Effector CD4-positive, alpha-beta T cell (primary cell): ENCODE data around the gene SIAH3.

Source experiments
- DNase-seq: peaks from one replicate; pipeline ENCODE4 v3.0.0-alpha.2; 2020

Gene SIAH3

DNA sequence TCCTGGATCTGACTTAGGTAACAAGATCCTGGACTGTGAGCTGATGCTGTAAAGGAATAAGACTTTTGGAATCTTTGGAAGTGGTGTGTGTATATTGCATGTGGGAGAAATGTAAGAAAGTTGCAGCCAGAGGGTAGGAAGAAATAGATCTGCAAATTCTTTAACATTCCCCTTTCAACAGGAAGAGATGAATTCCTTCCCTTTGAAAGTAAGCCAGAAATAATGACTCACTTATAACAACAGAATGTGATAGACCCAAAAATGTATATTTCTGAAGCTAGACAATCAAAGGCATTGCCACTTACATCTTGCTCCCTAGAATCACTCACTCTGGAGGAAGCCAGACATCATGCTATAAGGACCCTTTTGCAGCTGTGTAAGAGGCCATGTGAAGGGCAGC lies 9.8 kb upstream of the SIAH3 start:
- DNase-seq = no peak

DNA sequence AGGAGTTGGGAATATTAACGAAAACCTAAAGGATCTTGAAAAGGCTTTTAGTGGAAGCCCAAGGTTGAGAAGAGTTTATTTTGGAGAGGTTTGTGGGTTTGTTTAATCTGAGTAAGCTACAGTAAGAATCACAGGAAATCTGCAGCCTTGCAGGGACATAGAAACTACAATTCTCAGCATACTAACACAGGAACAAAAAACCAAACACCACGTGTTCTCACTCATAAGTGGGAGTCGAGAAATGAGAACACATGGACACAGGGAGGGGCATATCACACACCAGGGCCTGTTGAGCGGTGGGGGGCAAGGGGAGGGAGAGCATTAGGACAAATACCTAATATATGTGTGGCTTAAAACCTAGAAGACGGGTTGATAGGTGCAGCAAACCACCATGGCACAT lies 8.7 kb upstream of the SIAH3 start:
- no peak for DNase-seq

DNA sequence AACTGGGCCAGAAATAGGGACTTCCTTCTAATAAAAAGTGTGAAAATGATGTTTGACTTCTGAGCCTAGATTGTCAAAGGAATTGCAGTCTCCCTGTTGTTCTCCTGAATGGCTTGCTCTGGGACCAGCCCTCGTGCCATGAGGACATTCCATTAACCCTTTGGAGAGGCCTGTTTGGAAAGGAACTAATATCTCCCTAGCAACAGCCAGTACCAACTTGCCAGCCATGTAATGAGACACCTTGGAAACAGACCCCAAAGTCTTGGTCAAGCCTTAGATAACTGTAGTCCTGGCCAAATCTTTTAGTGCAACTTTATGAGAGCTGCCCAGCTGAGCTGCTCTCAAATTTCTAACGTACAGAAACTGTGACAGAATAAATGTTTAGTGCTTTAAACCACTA lies 8.2 kb upstream of the SIAH3 start:
- no peak for DNase-seq

DNA sequence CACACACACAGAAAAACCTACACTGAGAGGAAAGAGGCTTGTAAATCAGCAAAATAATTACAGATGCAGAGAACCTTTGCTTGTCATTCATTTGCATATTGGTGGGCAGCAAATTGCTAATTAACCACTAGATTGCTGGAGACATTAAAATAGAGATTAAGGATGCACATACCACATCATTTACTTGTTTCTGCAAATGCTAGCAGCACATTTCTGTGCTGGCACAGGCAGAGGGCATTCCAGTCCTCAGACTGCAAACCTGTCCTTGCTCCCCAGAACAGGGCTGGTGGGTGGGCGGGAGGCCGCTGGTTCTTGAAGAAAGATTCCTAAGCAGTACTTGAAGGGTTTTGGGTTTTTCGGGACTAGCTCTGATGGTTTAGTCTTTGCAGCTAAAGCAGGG lies 941 bp upstream of the SIAH3 start:
- DNase-seq = no peak

DNA sequence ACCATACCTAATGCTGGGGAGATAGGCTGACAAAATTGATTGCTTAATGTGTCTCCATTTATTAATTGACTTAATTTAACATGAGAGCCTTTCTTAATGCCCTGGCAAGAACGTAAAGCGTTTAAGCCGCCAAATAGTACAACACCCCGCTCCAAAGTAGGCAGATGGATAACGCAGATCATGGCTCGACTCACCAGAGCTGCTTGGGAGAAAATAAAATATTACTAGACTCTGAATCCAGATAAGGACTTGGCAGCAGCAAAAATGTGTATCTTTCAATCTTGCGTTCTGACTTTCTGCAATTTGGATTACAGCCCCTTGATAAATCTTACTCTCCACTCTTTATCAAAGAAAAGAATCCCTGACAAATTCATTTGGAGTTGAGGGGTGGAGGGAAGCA lies 403 bp upstream of the SIAH3 start:
- no peak for DNase-seq

DNA sequence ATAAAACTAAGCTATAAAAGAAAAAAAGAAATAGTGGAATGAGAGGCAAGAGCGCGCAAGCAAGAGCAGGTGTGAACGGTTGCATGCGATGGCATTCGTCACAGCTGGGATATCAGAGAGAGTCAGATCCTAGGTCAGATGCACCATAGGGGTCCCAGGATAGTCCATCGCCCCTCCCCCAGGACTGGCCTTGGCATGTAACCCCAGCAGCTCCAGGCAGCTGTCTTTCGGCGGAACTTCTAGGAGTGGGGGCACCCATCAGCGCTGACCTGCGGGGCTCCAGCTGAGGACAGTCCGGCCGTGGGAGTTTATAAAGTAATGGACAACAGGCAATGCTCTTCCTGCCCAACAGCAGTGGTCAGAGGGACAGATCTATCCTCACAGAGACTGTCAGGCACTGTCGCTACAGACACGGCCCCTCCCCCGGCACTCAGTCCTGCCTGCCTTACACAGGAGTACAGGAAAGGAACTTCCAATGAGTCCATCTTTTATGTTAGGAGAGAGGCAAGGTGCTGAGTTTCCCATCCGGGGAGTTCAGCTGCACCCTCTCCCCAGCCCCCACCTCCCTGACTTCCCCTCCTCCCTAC lies 1.4 kb downstream of the SIAH3 start:
- no peak for DNase-seq

DNA sequence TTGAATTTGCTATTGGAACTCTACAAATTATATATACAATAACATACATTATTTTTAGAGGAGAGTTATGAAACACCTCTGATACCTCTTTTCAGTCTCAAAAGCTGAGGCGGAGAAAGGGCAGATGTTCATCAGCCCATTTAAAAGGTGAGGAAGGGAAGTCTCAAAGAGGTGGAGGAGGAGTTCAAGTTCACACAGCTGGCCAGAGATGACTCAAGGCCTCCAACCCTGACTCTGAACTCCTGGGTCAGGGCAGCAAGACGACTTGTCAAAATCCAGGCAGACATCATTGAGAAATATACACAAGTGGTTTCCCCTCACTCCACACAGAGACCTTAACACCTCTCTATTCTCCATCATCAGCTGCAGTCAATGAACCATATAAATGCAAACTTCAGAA lies 2.1 kb downstream of the SIAH3 start:
- DNase-seq = no peak

DNA sequence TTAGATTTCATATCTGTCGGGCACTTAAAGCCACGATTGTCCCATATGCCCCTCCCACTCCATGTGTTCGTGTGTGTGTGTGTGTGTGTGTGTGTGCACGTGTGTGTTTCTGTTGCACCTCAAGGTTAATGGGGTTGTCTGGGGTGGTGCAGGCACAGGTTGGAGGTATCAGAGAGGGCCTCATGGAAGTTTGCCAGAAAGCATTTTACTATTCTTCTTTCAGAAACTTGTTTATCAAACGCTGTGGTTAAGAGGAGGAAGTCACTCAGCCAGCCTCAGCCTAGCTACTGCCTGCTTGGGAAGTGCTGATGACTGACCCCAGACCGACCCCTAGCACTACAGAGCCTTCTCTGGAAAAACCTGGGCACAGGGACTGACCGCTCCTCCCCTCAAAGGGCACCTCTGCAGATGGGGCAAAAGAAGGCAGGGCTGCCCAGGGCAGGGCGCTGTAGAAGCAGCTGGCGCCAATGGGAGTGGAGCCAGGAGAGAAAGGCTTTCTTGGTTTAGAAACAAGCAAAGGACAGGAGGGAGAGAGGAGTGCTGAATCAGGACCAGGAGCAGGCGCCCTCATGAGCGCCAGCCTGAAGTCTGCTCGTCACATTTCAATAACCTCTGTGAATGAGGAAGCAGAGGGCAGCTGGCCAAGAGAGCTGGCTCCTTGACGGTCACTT lies 3.9 kb downstream of the SIAH3 start:
- DNase-seq = no peak

DNA sequence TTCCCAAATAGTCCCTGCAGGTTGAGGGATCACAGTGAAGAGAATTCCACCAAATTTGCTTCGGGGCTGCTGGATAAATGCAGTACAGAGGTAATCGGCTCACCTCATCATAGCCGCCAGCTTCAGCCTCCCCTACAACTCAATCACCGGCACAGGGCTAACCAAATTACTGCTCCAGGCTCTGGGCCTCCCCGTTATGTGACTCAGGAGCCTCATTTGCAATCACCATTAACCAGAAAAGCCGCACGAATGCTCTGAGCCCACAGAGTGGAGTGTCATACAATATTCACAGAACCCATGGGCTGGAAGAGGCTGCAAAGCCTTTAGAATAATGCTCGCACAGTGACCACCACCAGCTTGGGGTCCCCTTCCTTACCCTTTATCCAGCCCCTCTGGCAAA lies 4.9 kb downstream of the SIAH3 start:
- DNase-seq = no peak

DNA sequence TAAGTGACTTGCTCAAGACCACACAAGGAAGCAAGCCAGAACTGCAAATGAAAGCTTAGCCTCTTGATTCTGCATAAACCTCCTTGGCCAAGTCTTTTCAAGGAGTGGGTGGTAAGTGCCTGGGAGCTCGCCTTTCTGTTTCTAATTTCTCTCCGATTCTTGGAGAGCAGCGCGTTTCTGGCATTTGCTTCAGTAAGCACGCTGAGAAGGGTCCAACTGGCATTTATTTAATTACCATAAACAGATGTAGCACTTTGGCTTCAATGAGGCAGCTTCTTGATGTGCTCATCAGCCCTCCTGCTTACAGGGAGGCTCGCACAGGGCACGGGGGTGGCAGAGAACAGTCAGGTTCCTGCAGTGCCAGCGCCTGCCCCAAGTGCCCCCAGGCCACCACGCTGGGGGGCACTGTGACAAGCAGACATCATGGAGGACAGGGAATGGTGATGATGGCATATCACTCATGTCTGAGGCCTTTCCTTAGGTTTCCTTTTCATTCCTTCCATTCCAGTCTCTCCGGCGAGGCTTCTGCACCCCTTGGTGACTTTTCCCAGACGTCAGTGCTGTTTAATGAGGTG lies 13.3 kb downstream of the SIAH3 start:
- no peak for DNase-seq

DNA sequence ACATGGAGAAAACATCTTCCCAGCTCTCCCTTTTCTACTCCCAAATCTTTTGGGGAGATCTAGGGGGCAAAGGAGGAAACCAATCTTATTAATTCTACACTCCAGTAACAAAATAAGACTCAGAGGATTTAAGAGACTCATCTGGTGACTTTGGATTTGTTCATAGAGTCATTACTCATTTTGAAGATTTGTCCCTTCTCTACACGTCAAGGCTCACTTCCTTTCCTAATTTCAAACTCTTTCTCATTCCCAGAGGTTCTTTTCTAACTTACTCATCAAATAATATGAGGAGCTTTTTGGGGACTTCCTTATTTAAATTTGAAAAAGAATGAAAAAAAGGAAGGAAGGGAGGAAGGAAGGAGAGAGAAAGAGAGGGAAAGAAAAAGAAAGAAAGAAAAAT lies 14.4 kb downstream of the SIAH3 start:
- no peak for DNase-seq

DNA sequence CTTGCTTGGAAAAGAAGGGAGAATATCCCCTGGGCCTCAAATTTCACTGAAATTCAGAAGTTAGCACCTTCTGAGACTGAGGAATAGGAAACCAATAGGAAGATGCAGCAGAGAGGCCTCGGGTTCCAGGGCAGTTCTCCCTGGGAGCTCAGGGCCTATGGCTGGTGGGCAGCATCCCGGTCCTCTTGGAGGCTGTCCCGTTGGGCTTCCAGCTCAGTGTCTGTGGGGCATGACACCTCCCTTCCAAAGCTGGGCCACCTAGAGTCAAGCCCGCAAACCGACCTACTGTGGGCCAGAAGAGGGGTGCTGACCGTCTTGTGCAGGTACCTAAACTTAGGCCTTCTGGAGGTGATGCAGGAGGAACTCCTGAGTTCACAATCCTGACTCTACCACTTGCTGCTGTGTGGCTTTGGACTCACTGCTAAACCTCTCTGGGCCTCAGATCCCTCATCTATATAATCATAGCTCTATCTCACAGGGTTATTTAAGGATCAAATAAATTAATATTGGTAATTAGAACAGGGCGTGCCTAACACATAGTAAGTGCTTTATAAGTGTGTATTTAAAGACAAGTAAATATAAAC lies 17.1 kb downstream of the SIAH3 start:
- no peak for DNase-seq

DNA sequence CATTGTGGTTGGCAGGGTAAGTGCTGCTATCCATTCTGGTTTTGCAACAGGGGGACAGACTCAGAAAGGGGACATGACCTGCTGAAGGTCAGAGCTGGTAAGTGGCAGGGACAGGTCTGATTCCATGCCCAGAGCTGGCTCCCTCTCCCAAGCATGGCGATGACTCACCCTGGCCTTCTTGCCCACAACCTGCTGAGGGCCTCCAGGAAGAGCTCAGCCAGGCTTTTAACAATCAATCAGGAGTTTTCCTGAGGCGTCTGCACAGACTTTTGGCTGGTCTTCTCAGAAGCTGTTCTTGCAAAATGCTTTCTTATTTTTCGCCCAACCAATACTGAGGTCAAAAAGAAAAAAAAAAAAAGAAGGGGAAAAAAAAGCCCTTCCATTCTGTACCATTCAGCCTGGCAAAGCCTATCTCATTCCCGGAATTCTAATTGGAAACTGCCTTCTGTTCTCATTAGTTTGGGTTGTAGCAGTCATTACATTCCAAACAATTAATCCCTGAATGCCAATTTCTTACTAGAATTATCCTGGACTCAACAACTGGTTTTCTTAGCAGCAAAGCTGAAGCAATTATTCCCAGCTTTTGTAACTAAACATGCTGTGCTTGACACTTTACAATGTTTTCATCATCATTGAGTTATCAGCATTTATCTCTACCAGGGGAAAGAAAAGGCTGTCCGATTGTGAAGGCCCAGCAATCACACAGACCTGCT lies 17.7 kb downstream of the SIAH3 start:
- no peak for DNase-seq

DNA sequence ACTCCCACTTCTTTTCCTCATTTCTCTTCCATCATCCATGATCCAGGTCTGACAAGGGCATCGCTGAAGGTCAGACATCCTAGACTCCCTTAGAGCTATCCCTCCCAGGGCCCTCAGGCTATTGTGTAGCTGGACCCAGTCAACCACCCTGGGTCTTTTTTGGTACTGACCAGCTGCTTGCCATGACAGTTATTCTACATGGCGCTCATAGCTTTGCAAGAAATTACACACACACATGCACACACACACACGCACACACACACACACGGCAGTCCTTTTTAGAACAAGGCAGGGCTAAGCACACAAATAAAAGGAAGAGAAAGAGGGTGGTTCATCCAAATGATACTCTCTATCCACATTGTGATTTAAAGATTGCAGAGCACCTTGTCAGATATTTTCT lies 18.3 kb downstream of the SIAH3 start:
- no peak for DNase-seq

DNA sequence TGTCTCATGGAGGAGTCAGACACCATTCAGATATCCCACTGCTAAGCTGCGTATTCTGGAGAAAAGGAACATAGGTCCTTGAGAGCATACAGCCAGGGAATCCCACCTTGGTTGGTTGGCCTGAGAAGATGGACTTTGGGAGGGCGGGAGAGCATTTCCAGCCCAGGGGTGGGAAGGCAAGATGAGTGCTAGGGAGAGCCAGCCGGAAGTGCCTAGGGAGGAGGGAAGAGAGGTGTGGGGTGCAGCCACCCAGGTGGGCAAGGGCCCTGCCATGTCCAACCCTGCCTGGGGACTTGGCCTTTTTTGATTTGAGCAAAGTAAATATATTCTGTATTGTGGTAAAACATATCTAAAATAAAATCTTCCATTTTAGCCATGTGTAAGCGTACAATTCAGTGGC lies 19.7 kb downstream of the SIAH3 start:
- DNase-seq = no peak

DNA sequence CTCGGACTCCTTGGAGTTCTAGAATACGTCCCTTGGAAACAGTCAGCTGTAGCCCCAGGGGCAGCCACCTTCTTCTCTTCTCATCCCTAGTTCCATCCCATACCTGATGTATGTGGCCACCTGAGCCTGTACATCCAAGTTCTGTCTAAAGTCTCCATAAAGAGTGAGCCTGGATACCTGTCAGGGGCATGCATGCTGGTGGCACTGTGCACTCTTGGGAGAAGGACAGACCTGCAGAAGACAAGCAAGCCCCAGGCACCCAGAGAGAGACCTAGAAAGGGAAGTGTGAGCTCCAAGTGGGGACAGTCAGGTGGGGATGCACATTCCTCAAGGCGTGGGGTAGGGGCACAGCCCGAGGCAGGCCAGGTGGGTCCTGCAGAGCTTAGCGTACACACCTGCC lies 21.4 kb downstream of the SIAH3 start:
- no peak for DNase-seq

DNA sequence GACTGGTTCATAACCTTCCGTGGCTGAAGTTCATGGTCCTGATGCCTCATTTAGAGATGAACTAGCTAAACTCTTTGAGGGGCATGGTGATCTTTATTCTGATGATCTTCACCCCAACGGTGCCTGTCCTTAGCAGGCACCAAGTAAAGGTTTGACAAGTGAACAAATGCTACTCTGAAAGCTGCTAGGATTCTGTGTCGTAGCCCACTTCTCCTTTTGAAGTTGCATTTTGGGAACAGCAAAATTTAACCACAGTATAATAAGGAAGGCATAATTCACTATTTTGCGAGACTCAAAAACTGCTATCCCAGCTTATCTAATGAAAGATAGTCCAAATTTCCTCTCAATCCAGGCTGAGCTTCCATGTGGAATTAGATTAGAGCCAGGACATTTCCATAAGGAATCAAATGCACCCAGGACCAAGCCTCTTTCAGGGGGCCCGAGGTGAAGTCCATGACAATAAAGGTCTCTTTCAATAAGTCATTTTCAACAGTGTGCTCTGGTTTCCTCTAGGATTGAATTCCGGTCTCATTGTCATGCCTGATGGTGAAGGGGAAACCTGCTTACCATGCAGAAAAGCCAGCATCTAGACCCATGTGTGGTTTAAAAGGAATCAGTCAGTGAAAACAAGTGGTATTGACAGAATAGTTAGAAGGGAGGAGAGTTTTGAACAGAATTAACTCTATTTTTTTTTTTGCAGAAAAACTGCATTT lies 23.1 kb downstream of the SIAH3 start:
- DNase-seq = no peak

DNA sequence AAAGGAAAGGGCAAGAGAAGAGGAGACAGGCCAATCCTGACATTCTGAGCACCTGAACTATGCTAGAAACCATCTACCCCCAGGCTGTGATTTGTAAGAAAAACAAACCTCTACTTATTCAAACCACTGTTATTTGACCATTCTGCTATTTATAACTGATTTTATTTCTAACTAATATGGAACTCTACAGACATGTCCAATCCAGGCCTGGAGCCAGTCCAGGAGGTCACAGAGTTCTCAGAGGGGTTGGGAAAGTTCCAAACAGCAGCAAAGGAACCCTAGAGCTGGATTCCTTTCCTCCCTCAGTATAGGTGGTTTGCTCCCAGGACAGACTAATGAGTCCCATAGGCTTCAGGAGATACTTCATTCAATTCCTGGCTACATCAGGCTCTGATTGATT lies 24.2 kb downstream of the SIAH3 start:
- no peak for DNase-seq

DNA sequence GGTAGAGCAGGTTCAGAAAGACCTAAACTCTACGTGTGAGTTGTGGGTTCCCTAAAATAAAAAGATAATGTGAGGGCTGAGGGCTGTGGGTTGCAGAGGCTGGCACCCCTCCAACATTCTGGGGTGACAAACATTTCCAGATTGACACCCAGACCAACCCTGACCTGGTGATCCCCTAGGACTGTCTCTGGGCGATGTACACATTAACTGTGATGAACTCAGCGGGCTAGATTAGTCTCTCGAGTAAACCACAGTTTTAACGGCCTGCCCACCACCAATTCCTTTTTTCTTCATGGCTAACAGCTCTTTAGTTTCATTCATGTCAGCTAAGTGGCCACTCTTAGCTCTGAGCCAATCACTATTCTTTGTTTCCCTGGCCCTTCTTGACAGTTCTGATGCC lies 24.8 kb downstream of the SIAH3 start:
- no peak for DNase-seq

DNA sequence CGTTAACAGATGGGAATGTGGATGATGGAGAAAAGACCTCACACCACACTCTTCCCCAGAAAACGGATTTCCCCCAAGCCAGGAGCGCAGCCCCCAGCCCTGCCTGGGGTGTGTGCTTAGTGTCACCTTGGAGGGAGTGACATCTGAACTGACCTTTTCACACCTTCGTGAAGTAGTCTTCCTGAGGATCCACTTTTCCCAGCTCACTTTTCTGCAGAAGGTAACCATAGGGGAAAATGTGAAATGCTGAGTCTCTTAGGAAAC lies 26.2 kb downstream of the SIAH3 start:
- no peak for DNase-seq

DNA sequence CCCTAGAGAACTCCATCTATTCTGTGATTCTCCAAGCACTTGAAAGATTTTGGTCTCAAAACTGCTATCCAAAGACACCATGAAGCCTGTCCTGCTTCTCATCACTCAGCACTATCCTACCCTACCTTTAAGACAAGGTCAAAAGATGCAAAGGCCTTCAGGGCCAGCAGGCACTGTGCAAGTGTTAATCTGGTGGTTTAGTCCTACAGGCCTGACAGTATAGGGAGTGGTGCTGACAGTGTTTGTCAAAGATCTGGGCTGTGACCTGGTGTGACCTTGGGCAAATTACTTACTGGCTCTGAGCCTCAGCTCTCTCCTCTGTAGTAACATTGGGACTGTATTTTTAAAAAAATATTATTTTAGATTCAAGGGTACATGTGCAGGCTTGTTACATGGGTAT lies 28.0 kb downstream of the SIAH3 start:
- DNase-seq = no peak

DNA sequence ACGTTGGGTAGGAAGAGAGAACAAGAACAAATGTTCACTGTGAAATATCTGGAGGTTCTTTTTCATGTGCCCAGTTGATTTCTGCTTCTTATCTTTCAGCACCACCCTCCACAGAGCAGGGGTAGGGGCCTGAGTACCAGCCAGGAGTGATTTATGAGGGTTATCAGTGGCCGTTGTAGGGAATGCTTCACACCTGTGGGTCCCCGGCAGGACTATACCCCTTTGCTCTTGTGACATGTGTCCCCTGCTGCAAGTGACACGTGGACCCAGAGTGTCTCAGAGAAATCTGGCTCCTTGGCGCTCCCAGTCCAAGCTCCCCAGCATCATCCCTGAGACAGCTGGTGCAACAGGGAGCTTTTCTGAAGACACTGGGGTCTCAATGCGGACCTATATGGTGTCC lies 29.7 kb downstream of the SIAH3 start:
- DNase-seq = no peak

DNA sequence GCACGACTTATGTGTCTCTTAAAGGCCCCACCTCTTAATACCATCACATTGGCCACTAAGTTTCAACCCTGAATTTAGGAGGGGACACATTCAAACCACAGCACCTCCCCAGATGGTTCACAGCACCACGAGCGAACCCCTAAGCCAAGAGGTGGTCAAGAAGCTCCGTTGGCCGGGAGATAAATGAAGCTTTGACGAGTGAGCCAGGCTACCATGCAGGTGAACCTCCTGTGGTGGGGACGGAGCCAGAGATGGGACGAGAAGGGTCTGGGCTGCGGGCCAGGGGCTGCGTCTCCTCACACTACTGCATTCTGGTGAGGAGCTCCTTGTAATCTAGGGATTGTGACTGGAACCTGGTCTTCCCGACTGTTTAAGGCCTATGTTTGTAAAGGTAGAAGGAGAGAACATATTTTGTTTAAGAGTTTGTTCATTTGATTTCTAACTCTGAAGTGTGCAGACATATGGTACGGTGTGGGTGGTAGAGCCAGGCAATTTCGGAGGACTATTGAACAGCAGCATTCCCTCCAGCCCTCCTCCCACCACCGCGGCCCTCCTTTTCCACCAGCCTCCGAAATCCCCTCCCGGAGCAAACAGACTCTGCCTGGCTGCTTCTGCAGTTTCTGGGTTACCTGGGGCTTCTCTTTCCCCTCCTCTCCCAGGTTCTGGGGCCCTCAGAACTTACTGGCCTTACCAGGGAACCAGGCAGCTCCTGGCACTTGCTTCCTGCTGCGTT lies 31.3 kb downstream of the SIAH3 start:
- no peak for DNase-seq
